Mucosa of stomach (tissue), 1 donor: ENCODE data around the gene WDFY4.
A peak's percentile ranks its signal among the peaks of the same experiment; 100 is the strongest.

Experiments
- H3K27me3 ChIP-seq: one replicate; pipeline ENCODE4 v1.7.0; 2013; ENCODE audit warnings: mild to moderate bottlenecking, low read length; ENCODE audit not compliant: control insufficient read depth, insufficient read depth
- H3K36me3 ChIP-seq: one replicate; pipeline ENCODE4 v1.7.0; 2013; ENCODE audit warnings: low read length; ENCODE audit not compliant: control insufficient read depth, insufficient read depth
- H3K4me1 ChIP-seq: one replicate; pipeline ENCODE4 v1.7.0; 2013; ENCODE audit warnings: mild to moderate bottlenecking, low read length; ENCODE audit not compliant: control insufficient read depth, insufficient read depth
- H3K4me3 ChIP-seq: one replicate; pipeline ENCODE4 v1.7.0; 2013; ENCODE audit warnings: low read length
- H3K9ac ChIP-seq: one replicate; pipeline ENCODE4 v1.7.0; 2013; ENCODE audit warnings: mild to moderate bottlenecking, low read length, moderate library complexity
- H3K9me3 ChIP-seq: one replicate; pipeline ENCODE4 v1.7.0; 2013; ENCODE audit warnings: mild to moderate bottlenecking, low read length, moderate library complexity; ENCODE audit not compliant: control insufficient read depth
- donor health status: Pancreatic carcinoma.

Gene WDFY4

GRCh38 chr10:48648172-48648942, 36.3 kb upstream of the WDFY4 start:
- Histone ChIP-seq H3K4me3 (no peak overlapping the region), H3K36me3 (no peaks in the 10 kb centered on the region), H3K9ac (no peak overlapping the region), H3K4me1 (no peaks in the 10 kb centered on the region), H3K9me3 (no peaks in the 10 kb centered on the region), H3K27me3 (no peaks in the 10 kb centered on the region)

GRCh38 chr10:48649349-48649944, 35.2 kb upstream of the WDFY4 start:
- H3K4me3 ChIP-seq: no peak overlapping the region
- H3K4me1 ChIP-seq: no peaks in the 10 kb centered on the region
- no peak overlapping the region for H3K9ac ChIP-seq
- H3K36me3 ChIP-seq: no peaks in the 10 kb centered on the region
- no peaks in the 10 kb centered on the region for H3K9me3 ChIP-seq
- H3K27me3 ChIP-seq: no peaks in the 10 kb centered on the region

- H3K9ac ChIP-seq: no peak overlapping the region
- H3K9me3 ChIP-seq: no peaks in the 10 kb centered on the region
- H3K36me3 ChIP-seq: no peaks in the 10 kb centered on the region
- no peak overlapping the region for H3K4me3 ChIP-seq
- H3K27me3 ChIP-seq: no peaks in the 10 kb centered on the region
- H3K4me1 ChIP-seq: peaks cover 9% of the 10 kb centered on the region
These were observed 33.4 kb upstream of the WDFY4 start for GRCh38 chr10:48651293-48651692.

- H3K9me3 ChIP-seq: no peaks in the 10 kb centered on the region
- H3K36me3 ChIP-seq: no peaks in the 10 kb centered on the region
- H3K4me1 ChIP-seq: peaks cover 14% of the 10 kb centered on the region
- no peak overlapping the region for H3K4me3 ChIP-seq
- no peak overlapping the region for H3K9ac ChIP-seq
- H3K27me3 ChIP-seq: peaks cover 4% of the 10 kb centered on the region
These were observed 32.8 kb upstream of the WDFY4 start for GRCh38 chr10:48651839-48652238.

- Histone ChIP-seq H3K4me1 (peaks cover 15% of the 10 kb centered on the region), H3K27me3 (peaks cover 9% of the 10 kb centered on the region), H3K4me3 (no peak overlapping the region), H3K36me3 (no peaks in the 10 kb centered on the region), H3K9ac (no peak overlapping the region), H3K9me3 (no peaks in the 10 kb centered on the region)
These were observed 32.3 kb upstream of the WDFY4 start for GRCh38 chr10:48652344-48652743.

- Histone ChIP-seq H3K9me3 (no peaks in the 10 kb centered on the region), H3K4me1 (peaks cover 15% of the 10 kb centered on the region), H3K36me3 (no peaks in the 10 kb centered on the region), H3K4me3 (no peak overlapping the region), H3K27me3 (peaks cover 11% of the 10 kb centered on the region), H3K9ac (no peak overlapping the region)
These were observed 31.3 kb upstream of the WDFY4 start for GRCh38 chr10:48653347-48653746.

GRCh38 chr10:48653944-48654698, 30.6 kb upstream of the WDFY4 start:
- H3K4me1 ChIP-seq: peaks cover 15% of the 10 kb centered on the region
- H3K27me3 ChIP-seq: peaks cover 11% of the 10 kb centered on the region
- H3K9ac ChIP-seq: no peak overlapping the region
- H3K9me3 ChIP-seq: no peaks in the 10 kb centered on the region
- no peaks in the 10 kb centered on the region for H3K36me3 ChIP-seq
- no peak overlapping the region for H3K4me3 ChIP-seq

GRCh38 chr10:48655411-48656240, 29.0 kb upstream of the WDFY4 start:
- peaks cover 11% of the 10 kb centered on the region for H3K27me3 ChIP-seq
- peak overlapping the region; percentile 50 for H3K4me3 ChIP-seq
- H3K9me3 ChIP-seq: no peaks in the 10 kb centered on the region
- no peaks in the 10 kb centered on the region for H3K36me3 ChIP-seq
- no peak overlapping the region for H3K9ac ChIP-seq
- H3K4me1 ChIP-seq: peaks cover 15% of the 10 kb centered on the region

- Histone ChIP-seq H3K36me3 (no peaks in the 10 kb centered on the region), H3K9ac (peak overlapping the region; percentile 38), H3K27me3 (peaks cover 11% of the 10 kb centered on the region), H3K9me3 (no peaks in the 10 kb centered on the region), H3K4me1 (peaks cover 15% of the 10 kb centered on the region), H3K4me3 (no peak overlapping the region)
These were observed 28.3 kb upstream of the WDFY4 start for GRCh38 chr10:48656241-48656913.

- no peaks in the 10 kb centered on the region for H3K36me3 ChIP-seq
- no peaks in the 10 kb centered on the region for H3K9me3 ChIP-seq
- H3K4me3 ChIP-seq: no peak overlapping the region
- H3K9ac ChIP-seq: peak overlapping the region; percentile 38
- peaks cover 15% of the 10 kb centered on the region for H3K4me1 ChIP-seq
- peaks cover 11% of the 10 kb centered on the region for H3K27me3 ChIP-seq
These were observed 27.8 kb upstream of the WDFY4 start for GRCh38 chr10:48656914-48657305.

- Histone ChIP-seq H3K9me3 (no peaks in the 10 kb centered on the region), H3K9ac (no peak overlapping the region), H3K36me3 (no peaks in the 10 kb centered on the region), H3K4me1 (peaks cover 15% of the 10 kb centered on the region), H3K27me3 (peaks cover 11% of the 10 kb centered on the region), H3K4me3 (no peak overlapping the region)
These were observed 27.3 kb upstream of the WDFY4 start for GRCh38 chr10:48657416-48657815.
